Measurements from ENCODE around the gene DNAI1.

Gene DNAI1

DNA sequence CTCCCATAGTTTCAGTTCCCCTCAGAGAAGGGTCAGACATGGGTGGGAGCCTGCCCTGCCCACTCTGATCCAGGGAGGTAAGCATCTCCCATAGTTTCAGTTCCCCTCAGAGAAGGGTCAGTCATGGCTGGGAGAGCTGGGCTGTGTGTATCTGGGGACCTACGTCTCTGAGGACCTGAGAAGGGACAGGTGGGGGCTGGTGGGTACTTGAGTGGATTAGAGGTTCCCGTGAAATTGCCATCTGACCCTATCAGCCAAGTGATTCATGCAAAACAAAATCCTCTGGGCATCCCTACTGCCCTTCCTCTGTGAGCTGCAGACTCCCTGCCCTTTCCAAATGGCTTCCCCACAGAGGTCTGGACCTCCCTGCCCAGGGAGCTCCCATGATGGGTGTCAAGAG is 60.3 kb downstream of the DNAI1 start:
- TF ChIP-seq, protein P1, sequence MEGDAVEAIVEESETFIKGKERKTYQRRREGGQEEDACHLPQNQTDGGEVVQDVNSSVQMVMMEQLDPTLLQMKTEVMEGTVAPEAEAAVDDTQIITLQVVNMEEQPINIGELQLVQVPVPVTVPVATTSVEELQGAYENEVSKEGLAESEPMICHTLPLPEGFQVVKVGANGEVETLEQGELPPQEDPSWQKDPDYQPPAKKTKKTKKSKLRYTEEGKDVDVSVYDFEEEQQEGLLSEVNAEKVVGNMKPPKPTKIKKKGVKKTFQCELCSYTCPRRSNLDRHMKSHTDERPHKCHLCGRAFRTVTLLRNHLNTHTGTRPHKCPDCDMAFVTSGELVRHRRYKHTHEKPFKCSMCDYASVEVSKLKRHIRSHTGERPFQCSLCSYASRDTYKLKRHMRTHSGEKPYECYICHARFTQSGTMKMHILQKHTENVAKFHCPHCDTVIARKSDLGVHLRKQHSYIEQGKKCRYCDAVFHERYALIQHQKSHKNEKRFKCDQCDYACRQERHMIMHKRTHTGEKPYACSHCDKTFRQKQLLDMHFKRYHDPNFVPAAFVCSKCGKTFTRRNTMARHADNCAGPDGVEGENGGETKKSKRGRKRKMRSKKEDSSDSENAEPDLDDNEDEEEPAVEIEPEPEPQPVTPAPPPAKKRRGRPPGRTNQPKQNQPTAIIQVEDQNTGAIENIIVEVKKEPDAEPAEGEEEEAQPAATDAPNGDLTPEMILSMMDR (IDR thresholded peaks at IDR 0.05) = no peak

DNA sequence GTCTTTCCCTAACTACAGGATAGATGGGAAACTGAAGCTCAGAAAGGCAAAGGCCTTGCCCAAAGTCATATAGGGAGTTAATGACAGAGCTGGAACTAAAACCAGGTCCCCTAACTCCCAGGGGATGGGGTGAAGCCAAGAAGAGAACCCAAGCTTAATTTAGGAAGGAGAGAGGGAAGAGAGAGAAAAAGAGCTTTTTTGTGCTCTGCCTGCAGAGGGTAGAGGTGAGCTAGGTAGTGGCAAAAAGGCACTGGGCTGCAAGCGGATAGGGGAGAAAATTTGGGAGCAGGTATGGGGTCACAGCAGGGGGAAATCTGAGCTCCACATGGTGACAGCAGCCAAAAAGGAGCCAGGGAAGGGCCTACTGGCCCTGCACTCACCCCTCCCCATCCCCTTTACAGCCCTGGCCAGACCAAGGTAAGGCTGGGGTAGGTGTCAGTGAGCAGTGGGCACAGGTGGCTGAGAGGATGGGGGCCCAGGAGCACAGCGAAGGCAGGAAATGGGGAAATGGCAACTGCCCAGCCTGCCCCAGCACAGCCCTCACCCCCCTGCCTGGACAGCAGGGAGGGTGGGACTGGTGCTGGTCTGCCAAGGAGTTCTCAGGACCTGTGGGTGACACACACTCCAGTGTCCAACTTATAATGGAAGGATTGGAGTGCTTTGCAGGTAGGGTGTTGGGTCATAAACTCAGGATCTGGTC is 60.9 kb downstream of the DNAI1 start:
- TF ChIP-seq, protein P1 (IDR thresholded peaks at IDR 0.05) = no peak

DNA sequence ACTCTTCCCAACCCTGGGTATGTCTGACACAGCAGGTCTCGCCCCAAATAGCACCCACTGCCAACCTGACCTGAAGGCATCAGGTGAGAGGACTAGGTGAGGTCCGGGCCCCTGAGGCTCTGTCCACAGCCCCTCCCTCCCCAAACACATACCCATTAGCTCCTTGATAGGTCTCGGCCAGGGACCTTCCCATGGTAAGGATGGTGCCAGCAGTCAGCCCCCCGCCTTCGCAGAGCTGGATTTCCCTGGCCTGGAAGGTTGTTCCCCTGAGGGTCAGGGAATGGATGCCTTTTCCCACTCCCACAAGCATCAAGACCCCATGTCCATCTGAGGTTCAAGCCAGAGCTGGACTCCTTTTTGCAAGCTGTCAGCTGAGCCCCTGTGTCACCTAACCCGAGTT is 61.5 kb downstream of the DNAI1 start:
- TF ChIP-seq, protein P1 (IDR thresholded peaks at IDR 0.05) = no peak

DNA sequence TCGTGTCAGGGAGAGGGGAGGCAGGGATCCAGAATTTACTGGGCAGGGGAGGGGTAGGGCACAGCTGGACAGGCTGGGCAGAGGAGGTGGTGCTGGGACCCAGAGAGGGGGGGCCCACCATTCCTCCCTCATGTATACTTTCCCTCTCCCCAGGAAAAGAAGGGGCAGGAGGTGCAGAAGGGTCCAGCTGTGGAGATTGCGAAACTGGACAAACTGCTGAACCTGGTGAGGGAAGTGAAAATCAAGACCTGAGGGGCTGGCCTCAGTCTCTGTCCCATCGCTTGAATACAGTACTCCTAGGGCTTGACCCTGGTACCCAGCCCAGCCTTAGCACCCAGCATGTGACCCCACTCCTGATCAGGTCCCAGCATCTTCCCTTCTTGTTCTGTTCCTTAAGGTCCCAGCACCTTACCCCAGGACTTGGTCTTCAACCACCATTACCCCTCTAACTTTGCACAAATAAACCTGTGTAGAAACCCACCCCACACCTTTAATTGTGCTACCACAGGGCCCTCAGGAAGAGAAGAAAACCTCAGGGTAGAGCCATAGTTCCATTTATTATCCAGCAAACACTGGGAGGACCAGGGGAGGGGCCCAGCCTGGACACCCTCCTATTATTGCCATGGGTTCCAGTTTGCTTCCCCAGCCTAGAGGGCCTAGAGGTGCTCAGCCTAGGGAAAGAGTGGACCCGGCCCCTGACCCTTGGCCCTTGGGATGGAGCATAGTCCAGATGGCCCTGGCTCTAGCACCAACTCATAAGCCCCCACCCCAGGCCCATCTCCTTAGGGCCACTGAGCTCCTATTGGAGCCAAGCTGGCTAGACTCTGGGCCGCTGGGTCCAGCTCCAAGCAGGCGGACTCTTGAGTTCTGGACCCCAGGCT is 62.1 kb downstream of the DNAI1 start:
- TF ChIP-seq, protein P1 (IDR thresholded peaks at IDR 0.05) = no peak

- TF ChIP-seq, protein P1 (IDR thresholded peaks at IDR 0.05) = no peak
Observed at GRCh38 chr9:34521406-34522045, 62.9 kb downstream of the DNAI1 start.

DNA sequence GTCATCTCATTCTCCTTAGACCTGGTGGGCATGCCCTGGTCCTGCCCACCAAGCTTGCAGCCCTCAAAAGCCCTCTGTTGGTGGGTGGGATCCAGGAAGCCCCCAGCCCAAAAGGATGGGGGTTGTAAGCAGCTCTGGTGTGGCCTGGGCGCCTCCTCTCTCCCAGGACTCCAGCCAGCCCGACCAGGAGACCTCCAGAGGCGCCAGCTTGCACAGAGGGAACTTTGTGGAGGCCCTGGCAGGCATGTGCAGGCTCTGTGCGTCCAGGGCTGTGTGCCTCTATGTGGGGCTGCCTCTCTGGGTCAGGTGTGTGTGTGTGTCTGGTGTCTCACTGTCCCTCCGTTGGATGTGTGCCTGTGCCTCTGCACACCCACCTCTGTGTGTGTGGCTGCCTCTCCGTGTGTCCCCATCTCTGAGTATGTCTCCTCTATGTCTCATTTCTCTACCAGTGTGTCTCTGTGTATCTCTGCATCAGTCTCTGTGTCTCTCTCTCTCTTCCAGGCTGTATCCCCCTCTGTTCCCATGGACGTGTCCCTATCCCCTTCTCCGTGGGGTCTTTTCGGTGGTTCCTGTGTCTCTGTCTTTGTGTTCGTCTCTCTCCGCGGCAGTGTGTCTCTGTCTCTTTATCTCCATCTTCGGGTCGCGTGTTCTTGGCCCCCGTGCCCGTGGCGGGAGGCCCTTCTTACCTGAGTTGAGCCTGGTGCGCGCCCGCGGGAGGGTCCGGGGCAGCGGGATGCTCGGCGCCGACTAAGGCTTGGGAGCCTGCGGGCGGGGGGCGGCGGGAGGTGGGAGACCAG is 63.7 kb downstream of the DNAI1 start:
- TF ChIP-seq, protein P1 (IDR thresholded peaks at IDR 0.05) = no peak

Data from LNCAP (cell line).